ENCODE data around the gene NFYC.

The NFYC gene

DNA sequence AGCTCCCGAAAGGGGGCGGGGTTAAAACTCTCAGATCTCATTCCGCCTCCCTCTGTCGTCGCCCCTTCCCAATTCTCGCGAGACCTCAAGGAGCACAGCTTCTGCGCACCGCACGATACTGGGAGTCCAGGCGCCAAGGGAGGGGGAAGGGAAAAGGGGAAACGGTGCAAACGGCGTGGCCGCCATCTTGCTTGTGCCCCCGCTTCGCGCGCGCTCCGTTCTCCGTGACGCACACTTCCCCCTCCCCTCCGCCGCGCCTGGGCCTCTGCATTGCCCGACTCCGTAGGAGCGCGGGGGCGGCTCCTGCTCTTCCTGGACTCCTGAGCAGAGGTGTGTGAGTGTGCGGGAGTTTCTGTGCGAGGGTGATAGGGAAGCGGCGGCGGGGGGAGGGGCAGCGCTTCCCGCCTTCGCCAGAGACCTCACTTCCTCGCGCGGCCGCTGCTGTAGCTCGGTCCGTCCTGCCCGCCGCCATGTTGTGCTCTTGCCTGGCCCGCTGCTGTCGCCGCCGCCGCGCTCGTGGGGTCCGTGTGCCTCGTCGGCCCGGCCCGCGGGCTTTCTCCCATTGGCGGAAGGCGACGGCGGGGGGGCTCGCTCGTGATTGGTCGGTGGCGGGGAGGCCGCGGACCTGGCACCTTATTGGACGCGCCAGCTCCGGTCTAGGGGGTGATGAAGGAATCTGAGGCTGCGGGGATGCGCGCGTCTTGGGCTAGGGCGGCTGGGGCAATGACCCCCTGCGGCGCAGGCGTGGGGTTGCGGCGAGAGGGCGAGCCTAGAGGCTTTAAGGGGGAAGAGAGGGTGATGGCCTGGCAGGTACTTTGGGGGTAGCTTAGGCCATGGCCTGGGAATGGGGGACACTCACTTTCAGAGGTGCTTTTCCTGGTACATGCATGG lies at the start of gene NFYC:
NFYC (plus strand) TSS at position 167 of the 891 bp plus-strand sequence. CDS start 47,140 bp downstream, outside the sequence.
- DNase-seq: peak; percentile 97

DNA sequence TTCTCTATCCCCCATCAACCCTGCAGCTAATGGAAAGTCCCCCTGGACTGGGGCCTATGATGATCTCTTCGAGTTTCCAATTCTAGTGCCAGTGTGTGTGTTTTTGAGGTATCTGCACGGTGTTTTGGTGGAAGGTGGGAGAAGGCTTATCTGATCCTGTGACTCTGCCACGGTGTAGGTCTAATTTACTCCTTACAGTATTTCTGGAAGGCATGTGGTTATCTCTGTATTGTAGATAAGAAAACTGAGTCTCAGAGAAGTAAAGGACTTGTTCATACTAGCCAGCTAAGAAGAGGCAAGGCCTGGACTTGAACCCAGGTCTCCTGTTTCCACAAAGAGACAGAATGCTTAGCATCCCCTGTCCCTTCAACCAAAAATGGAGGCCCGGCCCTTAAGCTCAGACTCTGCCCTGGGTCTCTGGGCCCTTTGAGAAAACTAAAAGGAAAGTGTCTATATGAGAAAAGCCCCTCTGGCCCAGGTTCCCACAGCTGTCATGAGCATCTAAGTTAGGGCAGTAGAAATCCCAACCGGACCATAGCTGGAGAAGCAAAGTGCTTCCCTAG lies 46.3 kb upstream of the NFYC start:
- no peak for DNase-seq

DNA sequence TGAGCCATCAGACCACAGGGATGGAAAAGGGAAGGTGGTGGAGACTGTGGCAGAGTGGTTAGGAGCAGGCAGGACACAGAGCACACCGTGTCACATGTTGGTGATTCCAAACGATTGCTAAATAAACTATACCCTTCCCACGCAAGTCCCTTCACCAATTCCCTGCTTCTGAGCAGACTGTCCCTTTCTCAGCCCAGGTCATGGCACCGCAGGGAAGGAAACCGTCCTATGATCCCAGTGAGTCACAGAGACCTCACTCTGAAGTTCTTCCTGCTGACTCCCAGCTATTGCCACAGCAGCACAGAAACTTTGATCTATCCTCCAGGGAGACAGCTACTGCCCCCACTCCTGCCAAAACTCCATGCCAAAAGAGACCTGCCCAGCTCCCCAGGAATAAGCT lies 45.2 kb upstream of the NFYC start:
- DNase-seq: no peak

DNA sequence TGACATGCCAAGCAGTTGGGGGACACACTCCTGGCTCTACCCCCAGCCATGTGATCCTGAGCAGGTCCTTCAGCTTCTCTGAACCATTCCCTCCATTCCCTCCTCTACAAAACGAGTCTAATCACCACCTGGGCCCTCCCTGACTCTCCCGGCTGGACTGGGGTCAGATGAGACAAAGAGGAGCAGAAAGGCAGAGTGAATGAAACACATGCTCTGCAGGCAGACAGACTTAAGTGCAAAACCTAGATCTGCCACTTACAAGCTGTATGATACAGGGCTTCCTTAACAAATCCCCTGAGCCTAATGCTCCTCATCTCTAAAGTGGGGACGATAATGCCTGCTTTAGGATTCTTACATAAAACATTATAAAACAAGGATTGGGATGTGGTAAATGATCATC lies 43.3 kb upstream of the NFYC start:
- DNase-seq: no peak

DNA sequence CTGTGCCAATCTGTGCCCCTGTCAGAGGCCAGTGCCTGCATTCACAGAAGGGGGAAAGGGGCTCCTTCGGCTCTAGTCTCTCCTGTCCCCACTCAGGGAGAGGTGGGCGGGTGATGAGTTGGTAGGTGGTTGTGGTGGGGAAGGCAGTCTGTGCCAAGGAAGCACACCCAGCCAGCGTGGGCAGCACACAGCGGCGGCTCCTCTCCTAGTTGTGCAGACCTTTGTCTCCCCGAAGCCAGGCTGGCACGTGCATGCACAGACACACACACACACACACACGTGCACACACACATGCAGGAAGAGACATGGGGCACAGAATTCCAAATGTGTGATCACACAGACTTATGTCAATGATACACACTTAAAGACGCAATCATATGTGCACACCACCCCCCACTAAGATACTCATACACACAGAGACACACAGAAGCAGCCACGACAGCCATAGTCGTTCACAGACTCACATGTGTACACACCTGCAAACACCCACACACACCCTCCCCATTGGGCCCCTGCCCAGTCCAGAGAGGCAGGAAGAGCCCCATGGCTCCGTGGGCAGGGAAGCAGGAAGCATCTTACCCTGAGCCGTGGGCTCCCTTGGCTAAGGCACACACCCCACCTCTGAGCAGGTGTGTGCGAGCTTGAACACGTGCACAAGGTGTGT lies 42.4 kb upstream of the NFYC start:
- DNase-seq: no peak

DNA sequence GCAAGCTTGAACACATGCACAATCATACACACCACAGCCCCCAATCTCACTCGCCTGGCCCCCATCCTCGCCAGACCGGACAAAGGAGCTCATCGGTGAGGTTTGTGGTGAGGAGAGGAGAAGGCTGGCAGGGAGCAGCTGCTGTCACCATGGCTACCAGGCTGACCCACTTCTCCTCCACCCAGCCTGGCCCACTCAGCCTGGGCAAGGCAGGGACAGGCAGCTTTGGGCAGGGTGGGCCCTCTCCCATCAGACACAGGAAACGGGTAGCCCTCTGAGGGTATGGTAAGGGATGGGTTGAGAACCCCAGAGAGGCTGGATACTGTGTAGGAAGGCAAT lies 41.9 kb upstream of the NFYC start:
- DNase-seq: no peak

DNA sequence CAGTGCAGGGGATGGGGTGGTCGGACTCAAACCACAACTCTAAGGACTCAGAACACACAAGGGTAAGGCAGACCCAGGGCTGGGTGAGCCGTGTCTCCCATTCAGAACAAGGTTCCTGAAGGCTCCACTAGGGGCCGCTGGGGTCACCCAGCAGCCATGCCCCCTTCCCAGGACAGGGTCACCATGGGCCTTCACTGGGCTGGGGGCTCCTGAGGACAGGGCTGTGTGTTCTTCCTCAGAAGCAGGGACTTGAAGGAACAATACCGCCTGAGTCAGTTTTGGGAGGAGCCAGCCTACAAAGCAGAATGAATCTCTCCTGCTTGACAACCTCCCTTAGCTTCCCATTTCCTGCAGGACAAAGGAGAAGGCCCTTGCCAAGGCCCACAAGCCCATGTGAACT lies 41.4 kb upstream of the NFYC start:
- DNase-seq: no peak

DNA sequence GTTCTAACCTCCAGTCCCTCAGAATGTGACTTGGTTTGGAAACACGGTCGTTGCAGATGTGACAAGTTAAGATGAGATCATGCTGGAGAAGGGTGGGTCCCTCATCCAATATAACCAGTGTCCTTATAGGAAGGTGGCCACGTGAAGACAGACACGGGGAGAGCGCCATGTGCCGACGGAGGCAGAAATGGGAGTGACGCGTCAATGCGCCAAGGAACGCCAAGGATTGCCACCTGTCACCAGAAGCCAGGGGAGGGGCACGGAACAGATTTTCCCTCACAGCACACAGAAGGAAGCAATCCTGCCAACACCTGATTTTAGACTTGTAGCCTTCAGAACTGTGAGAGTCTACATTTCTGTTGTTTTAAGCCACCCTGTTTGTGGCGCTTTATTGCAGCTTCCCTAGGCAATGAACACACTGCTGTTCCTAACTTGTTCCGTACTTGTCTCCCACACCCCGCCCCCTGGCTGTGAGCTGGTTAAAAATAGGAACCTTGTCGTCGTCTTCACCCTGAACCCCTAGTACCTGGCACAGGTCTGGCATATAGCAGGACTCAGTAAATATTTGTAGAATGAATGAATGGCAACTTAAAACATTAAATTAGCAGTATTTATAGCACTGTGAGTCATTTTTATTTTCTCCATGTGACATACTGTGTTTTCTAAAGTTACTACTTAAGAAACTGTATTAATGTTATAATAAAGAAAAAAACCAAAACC lies 40.2 kb upstream of the NFYC start:
- no peak for DNase-seq

DNA sequence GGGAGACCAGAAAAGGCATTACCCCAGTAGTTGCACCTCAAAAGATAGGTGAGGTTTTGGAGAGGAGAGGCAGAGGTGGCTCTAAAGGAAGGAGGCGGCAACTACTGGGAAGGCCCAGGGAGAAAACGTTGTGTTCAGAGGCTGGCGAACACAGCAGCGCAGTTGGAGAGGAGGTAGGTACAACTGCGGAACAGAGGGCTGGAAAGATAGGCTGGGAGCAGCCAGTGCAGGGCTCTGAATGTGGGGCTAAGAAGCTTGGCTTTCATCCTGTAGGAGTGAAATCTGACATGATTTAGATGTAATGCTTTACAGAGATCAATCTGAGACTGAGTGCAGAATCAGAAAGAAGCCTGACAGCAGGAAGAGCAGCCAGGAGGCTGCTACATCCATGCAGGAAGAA lies 39.0 kb upstream of the NFYC start:
- no peak for DNase-seq

DNA sequence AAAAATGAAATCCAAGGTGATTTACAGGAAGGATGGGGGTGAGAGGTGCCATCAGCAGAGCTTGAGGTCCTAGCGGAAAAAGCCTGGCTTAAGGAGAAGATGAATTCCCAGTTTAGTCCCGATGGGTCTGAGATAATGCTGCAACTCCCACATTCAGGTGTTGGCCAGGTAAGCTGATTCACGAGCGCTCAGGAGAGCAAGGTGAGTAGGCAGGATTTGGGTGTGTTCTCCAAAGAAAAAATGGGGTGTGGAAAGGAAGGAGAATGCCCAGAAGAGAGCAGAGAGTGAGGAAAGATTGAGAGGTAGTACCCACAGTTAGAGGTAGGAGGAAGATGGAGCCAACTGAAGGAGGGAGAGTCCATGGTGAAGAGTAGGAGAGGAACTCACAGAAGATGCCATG lies 38.5 kb upstream of the NFYC start:
- DNase-seq: no peak

DNA sequence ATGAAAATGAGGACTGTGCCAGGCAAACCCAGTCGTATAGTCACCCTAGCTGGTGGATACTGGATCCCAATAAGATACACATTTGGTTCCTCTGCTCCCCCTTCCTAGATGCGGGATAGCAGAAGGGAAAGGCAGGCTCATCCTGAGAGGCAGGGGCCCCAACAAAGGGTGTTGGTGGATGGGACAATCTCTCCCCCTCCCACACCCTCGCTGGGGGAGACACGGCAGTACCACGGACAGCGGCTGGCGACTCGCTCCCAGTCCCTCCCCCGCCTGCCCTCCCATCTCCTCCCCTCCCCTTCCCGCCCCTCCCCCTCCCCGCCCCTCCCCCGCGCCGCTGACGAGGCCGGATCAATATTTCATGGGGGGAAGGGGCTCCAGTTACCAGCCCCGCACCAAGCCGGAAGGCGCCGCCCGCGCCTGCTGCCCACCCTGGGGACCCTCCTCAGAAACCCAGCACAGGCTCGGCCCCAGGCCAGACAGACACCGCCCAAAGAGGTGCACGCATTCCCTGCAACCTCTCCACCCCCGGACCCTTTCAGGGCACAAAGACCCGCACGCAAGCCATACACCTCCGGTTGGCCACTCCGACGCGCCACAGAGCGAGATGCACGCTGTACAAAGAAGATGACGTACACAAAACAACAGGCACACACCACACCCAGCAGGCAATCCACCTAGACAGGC lies 37.5 kb upstream of the NFYC start:
- no peak for DNase-seq

DNA sequence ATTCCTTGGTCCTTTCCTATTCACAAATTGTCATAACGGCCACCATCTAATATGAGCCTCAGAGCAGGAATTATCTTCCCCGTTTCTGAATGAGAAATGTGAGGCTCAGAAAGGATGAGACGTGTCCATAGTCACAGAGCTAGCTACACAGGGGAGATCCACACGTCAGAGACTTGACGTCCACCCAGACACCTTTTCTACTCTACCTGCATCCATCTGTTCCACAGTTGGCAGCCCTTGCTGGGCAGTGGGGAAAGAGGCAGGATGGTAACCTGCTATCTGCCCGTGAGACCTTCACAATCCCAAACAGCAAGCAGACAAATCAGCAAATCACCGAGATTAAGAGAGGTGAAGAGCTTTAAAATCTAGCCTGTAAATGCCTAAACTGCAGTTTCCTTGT lies 34.5 kb upstream of the NFYC start:
- no peak for DNase-seq

DNA sequence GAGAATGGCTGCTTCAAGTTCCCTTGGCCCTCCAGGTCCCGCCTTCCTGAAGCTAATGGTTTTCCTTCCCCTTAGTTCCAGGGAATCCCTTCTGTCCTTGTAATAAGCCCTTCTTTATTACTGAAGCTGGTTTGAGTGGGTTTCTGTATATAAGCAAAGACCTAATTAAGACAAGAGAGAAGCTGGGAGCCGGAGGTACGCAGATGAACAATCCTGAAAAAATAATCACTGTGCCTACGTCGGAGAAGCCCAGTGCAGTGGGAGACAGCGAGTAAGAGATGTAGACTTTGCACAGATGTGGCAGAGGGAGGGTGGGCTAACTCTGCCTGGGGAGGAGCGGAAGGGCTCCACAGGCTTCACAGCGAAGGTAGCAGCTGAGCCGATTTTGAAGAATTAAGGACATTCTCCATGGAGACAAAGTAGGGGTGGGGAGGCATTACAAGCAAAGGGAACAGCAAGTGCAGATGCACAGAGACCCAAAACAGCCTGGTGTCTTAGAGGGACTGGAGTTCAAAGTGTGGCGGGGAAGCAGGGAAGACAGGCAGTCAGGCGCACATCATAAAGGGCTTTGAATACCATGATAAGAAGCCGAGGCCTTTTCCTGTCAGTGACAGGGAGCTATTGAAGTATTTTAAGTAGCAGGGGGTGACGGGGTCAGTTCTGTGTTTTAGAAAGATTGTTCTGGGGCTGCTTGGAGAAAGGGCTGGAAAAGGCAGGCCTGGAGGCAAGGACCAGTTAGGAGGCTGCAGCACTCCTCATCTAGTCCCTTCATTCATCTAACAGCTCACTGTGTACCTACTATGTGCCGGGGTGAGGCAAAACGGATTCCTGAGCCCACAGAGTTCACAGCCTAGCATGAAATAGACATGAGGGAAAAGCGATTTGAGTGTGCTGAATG lies 32.5 kb upstream of the NFYC start:
- DNase-seq: no peak

DNA sequence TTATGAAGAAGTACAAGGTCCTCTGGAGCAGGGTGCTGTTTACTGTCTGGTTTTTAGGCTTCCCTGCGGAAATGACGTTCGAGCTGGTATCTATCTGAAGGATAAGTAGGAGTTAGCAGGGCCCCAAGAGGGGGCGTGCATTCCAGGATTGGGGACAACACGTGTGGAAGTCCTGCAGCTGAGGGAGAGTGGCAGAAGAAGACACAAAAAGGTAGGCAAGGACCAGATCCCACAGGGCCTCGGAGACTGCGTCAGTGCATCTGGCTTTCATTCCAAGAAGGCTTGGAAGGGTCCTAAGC lies 31.9 kb upstream of the NFYC start:
- no peak for DNase-seq

DNA sequence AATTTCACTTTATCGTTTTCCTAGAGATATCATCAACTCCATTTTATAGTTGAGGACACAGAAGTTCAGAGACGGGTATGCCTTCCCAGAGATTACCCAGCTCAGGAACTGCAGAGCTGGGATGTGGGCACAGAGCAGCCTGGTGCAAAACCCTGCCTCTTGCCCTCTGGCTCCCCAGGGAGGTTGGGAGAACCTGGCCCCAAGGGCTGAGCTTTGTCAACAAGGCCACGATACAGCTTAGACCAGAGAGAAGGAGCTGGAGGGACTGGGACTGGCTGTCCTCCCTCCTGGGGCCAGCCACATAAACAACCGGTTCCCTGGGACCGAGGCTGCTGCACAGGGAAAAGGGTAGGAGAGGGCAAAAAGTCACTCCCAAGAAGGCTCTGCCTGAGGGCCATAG lies 29.8 kb upstream of the NFYC start:
- no peak for DNase-seq

DNA sequence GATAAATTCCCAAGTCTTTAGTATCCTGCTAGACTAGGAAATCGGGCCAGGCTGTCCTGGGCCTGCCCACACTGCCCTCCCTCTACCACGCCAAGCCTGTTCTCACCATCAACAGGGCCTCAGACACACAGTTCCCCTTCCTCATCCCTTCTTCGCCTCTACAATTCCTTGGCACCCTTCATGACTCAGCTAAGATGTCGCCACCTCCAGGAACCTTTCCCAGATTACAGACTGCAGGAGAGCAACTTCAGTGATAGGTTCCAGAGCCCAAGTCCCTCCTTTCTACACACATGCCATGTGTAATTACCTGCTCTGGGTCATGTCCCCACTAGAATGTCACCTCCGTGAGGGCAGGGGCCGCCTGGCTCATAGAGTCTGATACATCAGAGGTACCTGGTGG lies 29.4 kb upstream of the NFYC start:
- DNase-seq: no peak

DNA sequence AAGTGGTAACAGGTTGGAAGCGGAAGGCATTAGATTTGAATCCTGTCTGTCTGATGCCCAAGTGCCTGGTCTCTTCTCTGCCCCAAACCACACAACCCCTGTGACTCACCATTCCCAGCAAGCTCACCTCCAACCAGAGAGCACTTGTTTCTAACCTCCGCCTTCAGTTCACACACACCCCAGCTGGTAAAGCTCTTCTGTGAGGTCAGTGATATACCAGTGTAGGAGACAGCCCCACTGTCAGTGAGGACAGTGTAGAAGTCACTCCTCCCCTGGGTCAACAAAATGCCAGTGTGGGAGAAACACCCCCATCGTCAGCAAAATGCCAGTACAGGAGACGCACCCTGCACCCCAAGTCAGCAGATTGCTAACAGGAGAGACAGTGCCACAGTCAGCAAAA lies 28.6 kb upstream of the NFYC start:
- DNase-seq: no peak

DNA sequence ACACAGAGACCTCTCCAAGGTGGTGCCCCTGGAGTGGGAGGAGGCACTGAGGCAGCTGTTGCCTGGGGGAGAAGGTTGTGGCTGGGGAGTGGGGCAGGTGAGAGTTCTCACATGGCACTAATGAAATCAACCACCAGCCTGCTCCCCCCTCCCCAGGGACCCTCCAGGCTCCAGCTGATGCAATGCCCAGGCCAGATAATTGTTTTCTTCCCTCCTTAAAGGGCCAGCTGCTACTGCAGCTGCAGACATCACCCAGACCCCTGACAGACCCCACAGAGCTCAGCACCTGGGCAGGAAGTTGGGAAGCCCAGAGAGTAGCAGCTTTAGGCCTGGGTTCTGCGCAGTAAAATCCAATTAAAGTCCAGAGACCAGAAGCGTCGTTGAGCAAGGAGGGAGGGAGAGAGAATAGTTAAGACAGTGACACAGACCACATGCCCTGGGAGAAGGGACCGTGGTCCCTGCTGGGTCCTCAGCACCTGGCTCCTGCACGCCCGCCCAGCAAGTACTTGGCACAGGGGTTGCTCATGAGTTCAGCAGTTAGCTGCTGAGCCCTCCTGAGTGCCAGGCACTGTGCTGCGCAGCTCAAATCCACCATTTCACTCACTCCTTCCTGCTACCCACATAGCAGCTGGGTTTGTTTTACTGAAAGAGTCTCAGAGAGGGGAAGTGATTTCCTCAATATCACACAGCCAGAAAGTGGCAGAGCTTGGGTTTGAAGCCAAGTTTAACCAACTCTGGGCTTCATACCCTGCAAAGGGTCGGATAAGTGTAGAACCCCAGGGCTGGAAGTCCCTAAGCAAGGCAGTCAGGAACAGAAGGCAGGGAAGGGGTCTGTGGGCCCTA lies 28.0 kb upstream of the NFYC start:
- DNase-seq: no peak

DNA sequence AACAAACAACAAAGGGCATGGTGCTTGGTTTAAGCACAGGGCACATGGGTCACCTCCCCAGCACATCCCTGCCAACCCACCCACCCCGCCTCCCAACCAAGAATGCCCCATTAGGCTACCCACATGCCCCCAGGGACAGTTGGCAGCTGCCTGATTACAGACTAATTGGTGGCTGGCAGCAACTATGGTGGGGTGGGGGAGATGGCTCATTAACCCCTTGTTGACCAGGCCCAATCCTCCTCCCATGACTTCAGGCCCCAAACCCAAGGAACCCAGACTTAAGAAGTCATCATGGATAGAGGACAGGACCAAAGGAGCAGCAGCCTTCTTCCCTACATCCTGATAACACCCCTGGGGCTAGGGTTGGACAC lies 27.4 kb upstream of the NFYC start:
- DNase-seq: no peak

DNA sequence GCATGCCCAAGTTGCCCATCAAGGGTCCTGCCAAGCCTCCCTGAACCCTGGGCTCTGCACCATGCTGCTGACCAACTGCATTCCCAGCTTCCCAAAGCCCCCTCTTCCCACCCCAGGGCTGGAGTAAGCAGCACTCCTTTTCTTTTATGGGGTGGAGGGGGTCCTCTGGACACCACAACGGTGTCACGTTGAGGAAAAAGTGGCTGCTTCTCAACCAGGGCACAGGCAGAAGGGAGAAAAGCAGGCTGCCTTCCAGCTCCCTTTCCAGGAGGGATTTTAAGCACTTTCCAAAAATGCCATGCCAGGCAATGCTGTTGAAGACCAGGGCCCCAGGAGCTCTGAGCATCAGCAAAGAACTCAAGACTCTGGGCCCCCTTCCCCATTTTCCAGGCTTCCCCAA lies 26.7 kb upstream of the NFYC start:
- no peak for DNase-seq
